Stimulated activated CD8-positive, alpha-beta memory T cell treated with anti-CD3 and anti-CD28 coated beads, Interleukin-7, amount 100 ng/mL, for 24 hours (primary cell): ENCODE data around the gene GAS2.

ENCODE experiments used
- DNase-seq: peaks from one replicate; pipeline ENCODE4 v3.0.0-alpha.2; 2020; ENCODE audit warnings: low read depth

GAS2 gene

DNA sequence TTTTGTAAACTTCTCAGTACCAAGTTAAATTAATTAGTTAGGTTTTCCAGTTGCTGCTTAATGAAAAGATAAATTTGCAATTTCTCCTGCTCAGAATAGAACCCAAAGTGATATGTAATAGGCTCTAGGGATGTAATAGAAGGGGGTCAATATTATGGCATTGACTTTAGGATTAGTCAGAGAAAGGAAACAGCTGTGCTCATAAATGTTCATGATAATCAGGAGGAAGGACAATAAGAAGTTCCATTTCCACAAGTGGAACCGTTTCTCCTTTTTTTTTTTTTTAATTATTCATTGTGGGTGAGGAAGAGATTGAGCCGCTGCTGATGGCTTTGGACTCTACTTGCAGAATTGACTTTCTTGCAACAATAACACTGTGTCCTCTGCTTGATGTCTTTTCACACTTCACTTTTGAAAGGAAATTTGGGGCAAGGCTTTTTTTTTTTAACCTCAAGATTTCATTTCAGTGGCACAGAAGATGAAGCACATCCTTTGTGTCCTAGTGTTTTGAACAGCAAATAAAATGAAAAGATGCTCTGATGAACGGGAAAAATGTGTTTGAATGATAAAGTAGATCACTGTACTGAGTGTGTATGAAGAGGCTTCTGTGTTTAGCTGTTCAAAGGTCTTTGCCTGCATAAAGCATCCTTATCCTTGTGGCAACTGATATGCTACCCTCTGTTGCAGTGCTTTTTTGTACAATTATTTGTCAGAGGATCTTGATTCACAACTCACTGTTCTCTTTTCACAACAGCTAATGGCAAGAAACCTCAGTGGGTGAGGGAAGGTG lies 62.4 kb downstream of the GAS2 start:
- DNase-seq: no peak

DNA sequence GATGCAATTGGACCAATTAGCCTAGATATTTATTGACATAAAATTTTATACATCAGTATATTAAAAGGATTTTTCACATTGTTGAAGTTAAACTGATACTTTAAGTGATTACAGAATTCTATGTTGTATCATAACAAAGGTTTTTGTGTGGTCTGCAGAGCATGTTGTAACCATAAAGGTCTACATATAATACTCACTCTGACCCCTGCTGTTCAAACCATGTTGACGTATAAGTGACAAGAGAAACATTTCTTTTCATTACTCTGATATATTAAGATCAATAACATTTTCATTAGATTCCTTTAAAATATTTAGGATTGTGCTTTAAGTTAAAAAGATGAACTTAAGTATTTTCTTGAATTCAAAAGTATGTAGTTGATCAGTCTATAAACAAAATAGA lies 63.9 kb downstream of the GAS2 start:
- no peak for DNase-seq

DNA sequence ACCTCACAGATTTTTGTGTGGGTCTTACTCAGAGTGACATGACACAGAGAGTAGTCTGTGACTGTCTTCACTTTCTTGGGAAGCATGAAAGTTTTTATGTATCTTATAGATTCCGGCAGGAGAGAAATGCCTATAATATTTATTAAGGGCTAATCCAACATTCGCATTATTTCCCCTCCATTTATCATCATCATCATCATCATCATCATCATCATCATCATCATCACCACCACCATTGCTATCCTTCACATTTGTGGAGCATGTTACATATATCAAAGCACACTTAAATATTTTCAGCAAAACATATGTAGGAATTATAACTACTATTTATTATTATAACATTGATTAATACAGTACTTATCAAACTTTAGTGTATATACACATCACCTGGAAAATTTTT lies 66.2 kb downstream of the GAS2 start:
- DNase-seq: no peak

DNA sequence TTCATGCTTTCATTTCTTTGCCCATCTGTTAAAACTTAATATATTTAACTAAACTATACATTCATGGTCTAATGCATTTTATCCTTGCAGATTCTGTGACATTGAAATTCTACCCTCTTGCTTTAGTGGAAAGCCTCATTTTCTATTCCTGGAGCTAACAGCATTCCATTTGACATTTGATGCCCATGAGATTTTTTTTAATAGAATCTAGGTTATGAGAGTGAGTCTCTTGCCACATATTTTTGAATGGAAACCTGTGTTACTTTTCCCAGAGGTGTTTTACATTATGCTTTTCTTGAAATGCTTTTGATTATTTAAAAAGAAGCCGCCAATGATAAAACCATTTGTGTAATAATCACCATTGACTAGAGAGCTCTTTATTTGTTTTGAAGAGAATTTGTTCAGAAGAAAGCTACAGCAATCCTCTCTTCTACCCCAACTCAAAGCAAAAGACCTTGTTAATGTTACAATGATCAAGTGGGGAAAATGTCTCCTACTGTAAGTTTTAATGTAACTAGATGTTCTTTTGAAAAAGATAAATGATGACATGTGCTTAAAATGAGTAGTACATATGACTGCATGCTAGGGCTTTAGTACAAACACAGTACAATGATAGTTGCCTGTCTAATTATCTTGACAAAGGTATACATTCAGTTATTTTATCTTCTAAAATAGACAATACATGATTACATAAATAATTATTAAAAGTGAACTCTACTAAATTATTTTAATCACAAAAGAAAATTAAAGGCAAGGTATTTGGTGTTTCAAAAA lies 67.3 kb downstream of the GAS2 start:
- DNase-seq: no peak

DNA sequence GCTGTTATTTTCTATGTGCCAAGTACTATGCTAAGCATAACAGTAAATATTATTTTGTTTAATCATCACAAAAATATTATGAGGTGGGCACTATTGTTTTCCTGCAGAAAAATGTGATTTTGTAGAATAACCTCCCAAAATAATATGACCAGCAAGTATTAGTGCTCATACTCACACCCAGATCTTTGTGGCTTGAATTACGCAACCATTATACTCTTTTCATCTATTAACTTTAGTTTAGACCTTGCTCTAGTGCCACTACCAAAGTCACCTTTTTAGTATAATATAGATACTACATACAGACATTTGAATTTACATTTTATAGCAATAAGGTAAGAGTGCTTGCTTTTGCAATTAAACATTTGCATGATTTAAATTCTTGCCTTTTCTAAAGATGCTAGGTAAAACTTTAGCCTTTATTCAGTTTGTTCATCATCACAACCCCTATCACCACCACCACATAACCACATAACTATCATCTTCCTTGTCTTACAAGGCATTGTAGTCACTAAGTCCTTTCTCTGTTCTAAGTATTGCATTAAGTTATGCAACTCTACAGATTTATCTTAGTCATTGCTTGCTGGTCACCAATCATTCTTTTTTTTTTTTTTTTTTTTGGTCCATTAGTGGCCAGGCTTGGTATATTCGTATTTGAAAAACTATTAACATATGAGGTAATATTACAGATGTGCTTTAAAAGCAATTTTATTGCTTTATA lies 68.4 kb downstream of the GAS2 start:
- no peak for DNase-seq

DNA sequence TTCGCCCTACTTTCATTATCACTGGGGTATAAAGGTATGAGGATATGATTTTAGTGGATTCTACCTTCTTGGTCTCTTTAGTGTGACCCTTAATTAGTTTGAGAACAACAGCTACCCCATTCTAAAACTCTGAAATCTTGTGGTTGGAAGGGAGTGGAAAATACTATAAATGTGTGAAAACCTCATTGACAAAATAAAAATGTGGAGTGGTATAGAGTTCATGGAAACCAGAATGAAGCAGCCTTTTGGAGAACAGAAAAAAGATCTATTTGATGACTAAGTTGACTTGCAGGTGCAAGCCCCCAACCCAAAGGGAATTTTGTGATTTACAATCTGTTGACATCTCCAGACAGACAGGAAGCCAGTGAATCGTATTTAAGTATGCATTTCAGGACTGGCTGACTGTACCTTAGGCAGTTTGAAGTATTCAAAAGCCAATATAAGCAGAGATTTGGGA lies 75.8 kb downstream of the GAS2 start:
- no peak for DNase-seq

DNA sequence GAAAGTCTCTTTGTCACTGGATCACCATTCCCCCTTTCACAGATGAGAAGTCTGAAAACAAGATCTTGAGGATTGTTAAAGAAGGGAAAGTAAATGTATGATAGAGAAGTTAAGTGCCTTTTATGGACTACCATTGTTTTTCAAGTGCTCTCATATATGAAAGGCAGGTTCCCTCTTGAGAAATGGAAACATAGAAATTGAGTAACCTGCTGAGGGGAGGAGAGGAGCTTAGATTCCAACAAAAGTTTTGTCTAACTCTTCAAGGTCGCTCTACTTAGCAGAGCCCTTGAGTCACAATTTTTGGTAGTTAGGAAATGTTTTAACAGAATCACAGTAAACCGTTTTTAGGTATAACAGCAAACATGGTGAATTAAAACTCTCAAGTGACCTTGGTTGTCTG lies 83.1 kb downstream of the GAS2 start:
- DNase-seq: no peak

DNA sequence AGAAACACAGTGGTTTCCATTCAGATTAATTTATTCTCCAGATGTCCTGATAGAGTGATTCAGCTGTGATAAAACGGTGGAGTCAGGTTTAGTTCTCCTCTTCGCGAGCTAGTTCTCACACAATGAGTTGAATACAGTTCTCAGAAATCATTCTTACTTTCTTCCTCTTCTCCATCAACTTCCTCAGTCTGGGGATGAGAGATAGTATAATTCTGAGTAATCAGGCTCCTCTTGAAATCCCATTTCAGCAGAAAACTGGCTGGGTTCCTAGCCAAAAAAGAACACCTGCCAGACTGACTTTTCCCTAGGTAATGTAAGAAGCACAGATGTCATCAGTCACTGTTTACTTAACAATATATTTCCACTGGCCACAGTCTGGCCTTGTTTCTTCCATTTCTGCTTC lies 86.5 kb downstream of the GAS2 start:
- DNase-seq: no peak

DNA sequence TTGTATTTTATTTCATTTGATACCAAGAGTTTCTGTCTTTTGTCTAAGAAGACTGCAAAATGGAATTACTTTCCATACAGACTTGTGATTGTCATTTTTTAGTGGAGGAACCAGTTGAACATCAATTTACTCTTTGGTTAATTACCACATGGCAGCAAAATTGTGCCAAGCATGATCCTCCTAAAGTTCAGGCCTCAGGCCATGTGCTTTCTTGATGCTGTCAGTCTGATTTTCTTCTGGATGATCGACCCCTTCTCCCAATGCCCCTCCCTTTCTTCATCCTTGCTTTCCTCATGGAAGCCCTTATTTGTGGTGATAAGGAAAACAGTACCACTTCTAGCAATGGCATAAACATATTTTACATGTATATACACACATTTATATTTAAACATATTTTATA lies 87.0 kb downstream of the GAS2 start:
- no peak for DNase-seq

DNA sequence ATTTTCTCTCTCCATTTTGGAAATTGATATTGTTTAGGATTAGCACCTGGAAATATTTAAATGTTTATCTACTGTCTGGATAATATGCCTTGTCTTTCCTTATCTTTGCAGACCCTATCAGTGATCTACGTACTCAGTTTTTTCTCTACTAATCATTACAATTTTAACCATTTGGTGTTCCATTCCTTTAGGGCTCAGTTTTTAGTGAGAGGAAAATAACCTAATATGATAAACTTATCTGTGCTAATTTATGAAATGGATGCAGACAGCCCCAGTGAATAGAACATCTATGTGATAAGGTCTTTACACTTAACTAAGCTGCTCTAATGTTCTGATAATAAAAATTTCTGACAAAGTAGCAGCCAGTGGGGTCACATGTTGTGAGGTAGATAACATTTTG lies 94.7 kb downstream of the GAS2 start:
- no peak for DNase-seq

DNA sequence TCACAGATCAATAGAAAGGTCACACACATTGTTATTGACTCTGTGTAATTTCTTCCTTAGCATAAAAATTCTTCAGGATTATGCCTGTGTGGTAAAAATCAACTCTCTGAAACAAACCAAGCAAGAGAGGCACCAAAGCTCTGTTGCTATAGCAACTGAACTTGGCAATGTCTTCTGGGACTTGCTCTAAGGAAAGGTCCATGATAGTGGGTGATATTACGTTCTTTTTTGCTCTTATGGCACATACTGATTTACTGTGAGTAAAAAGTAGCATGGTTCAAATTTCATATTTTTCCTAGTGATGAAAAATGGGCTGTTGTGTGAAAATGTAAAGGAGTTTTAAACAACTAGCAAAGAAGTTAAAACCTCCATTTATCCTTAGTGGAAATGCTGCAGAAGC lies 96.8 kb downstream of the GAS2 start:
- DNase-seq: no peak

DNA sequence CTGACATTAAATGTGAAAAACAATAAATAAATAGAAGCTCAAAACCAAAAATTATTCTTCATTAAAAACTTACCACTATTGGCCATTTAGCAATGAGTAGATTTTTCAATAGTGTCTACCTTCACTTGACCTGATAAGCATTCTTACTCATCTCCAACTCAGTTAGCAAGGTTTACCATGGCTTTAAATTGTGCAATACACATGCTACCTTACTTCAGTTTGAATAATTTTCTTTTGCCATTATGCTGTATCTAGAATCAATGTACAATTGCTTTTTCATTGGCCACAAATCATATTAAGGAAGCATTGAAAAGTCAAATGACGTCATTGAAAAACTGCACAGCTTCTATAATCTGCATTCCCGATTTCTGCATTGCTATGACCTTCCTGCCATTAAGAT lies 98.3 kb downstream of the GAS2 start:
- no peak for DNase-seq

DNA sequence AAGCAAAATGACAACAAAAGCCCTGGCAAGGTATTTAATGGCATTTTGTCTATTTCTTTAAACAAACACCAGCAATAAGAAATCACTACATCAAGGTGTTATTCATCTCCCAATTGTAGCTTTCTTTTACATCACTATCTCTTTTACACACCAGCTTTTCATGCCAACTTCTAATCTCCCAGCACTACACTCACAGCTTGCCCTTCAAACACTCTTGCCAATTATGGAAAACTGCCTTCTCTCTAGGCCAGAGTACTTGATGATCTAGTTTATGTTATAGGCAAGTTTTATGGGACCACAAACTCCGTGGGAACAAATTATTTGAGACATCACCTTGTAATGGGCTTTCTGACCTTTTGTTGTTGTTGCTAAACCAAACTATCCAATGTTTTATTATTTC lies 101.9 kb downstream of the GAS2 start:
- no peak for DNase-seq

DNA sequence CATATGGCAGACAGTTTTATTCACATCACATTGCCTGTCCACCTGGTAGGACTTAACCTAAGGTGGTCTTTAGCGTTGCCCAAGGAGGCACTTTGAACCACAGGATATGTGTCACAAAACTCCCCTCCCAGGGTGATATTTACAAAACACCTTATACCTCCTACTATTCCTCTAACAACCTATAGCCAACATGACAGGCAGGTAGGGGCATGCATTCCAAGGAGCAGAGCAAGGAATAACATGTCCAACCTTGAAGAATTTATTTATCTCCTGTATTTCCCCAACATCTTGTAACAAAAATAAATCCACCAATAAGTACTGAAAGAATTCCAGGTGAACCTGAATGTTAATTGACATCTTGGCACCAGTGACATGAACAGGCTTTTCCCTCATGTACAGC lies 102.7 kb downstream of the GAS2 start:
- no peak for DNase-seq

DNA sequence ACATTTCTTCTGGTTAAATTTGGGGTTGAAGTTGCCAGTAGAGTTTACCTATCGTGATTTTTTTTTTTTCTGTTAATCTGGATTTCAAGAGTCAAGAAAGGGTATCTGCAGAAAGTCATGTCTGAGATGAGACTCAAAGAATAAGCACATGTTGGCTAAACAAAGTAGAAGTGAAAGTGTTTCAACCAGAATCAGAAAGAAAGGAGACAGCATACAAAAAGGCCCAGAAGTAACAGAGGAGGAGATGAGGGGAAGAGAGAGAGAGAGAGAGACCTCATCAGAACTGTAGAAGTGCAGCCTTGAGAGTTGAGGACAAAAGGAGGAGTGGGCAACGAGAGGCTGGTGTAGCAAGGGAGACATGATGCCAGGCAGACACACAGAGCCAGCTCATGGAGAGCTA lies 108.3 kb downstream of the GAS2 start:
- DNase-seq: no peak

DNA sequence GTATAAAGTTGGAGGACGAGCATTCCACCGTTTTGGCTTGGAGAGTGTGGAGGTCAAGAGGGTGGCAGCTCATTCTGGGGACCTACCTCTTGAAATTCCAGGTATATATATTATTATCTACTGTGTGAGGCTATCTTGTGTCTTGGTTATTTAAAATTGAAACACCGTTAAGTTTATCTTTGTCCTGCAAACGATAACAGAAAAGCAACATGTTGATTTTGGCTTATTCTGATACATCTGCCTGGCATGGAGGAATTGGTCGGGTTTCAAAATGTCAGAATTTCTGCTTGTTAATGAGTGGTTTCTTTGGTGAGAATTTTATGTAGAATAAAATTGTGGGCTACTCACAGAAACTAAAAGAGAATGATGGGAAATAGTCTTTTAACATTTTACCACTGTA lies 108.8 kb downstream of the GAS2 start:
- no peak for DNase-seq

DNA sequence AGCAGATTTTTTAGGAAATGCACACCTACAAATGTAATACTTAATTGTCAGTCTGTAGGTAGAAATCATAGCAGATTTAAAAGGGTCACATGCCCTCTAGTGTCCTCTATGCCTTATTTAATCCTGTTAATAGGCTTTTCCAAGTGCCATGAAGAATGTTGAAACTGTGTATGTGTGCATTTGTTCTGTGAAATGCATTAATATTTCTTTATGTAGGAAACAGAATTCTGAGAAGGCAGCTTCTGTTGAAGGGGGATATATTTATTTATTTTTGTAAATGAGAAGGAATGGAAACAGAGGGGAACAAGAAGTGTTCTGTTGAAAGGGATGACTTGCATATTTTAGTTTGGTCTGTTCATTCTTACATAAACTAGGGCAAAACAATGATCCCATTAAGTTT lies 112.2 kb downstream of the GAS2 start:
- DNase-seq: no peak

DNA sequence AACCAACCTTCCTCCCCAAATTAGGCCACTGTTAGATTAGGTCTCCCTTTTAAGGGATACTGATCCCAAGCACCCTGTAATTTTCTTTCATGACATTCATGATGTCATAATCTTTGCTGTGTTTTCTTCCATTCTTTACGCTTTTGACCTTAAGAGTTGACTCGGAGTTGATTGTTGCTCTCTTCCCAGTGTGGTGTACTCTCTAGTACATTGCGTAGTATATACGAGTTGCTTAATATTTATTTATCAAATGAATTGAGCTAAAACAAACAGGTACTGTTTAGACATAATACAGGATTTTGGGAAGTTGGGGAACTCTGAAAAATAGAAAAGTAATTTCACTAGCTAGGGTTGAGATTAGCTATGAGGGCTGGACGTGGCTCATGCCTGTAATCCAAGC lies 113.4 kb downstream of the GAS2 start:
- no peak for DNase-seq

DNA sequence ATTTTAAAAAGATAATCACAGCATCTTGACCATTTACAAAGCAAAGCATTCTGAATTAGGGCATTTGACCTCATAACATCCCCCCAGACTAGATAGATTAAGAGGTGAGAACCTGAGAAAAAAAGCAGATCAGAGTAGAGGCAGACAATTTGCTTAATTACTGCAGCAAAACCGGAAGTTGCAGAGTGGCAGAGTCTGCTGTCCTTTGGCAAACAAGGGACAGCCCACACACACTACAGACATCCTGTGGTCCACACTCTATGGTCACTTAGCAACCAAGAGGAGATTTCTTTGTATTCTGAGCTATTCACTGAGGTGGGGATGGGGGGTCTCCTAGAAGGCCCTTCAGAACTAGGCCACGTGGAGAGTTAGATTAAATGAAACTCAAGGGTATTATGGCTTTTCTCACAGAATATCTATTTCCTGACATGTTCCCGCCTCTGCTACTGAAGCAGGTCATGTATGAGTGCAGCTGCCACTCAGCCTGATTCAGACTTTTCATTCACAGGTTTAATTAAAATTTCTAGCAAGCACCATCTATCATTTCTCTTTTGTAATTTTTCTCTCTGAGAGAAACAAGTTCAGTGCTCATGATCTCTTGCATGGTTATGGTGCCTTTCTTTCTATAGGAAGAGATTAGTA lies 114.7 kb downstream of the GAS2 start:
- DNase-seq: no peak

DNA sequence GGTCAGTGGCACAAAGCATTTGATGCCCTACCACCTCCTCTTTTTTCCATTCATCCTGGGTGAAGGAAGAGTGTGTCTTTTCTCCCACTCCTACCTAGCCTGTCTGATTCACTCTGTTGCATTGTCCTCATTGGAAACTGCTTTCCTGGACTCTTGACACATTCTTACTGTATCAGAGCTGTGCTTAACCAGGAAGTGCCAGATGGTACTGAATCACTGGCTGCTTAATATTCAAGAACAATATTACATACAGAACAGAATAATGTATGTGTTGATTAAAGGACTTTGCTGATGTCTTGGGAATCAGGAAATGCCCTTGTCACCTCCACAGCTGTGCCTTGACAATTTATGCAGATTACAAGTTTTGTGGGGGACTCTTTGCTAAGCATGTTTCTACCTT lies 118.8 kb downstream of the GAS2 start:
- DNase-seq: no peak

DNA sequence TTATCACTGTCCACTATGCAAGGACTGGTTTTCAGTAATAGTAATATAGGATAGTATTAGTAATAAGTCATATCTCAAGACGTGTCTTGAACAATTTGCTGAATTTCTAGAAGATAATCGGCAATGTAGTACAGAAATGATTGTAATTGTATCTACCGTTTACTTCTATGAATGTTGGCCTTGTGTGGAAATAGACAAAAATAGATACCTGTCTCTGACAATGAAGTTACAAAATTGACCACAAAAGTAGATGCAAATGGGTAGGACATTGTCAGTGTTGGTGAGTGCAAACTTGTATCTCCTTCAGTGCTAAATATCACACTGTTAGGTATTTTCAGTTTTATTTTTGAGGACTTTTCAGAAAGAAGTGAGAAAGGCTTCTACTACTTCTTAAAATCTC lies 120.1 kb downstream of the GAS2 start:
- no peak for DNase-seq

DNA sequence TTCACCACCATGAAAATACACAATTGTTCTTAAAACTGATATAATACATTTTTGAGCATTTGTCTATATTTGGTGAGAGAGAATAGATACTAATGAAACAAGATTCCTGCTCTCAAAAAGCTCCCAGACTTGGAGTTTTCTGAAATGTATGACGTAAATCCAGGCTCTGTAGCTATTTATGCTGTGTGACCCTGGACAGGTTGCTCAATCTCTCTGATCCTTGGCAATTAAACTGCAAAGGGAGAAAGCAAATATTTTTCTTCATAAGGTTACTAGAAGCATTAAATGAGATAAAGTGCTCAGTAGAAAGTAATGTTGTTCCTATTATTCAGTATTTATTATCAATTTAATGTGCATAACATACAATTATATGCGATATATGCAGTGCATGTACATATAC lies 120.6 kb downstream of the GAS2 start:
- DNase-seq: no peak
